Uterus (tissue), 2 donors: Measurements from ENCODE around the gene DYNC1H1.

Experiments used
- CTCF ChIP-seq, 4 experiments: fragments of 200-600 bp in 2 of 4; fragments of 450-650 bp in 2 of 4; sonication (generic) in 2 of 4; IDR thresholded peaks; one replicate each; pipeline ENCODE4 v1.5.1; 2016 to 2019; ENCODE audit warnings: antibody characterized with exemption in 4 of 4, mild to moderate bottlenecking in 2 of 4, moderate library complexity in 1 of 4
- POLR2A ChIP-seq, 2 donors: fragments of 450-650 bp; IDR thresholded peaks; one replicate each; pipeline ENCODE4 v1.6.1; 2016; ENCODE audit warnings: antibody characterized with exemption in 2 of 2, mild to moderate bottlenecking in 1 of 2, moderate library complexity in 1 of 2

GRCh38 chr14:102088012-102088792, 123.8 kb downstream of the DYNC1H1 start:
- no peak for TF ChIP-seq CTCF (IDR thresholded peaks at IDR 0.05)
- no peak for TF ChIP-seq POLR2A (IDR thresholded peaks at IDR 0.05)
